T1000 (cell line): ENCODE measurements around the gene CACHD1.

ENCODE experiments used
- DNase-seq: peaks from one replicate; lab custom pipeline; 2025; ENCODE audit warnings: mixed read lengths; lab: John Stamatoyannopoulos, UW

The CACHD1 gene

DNA sequence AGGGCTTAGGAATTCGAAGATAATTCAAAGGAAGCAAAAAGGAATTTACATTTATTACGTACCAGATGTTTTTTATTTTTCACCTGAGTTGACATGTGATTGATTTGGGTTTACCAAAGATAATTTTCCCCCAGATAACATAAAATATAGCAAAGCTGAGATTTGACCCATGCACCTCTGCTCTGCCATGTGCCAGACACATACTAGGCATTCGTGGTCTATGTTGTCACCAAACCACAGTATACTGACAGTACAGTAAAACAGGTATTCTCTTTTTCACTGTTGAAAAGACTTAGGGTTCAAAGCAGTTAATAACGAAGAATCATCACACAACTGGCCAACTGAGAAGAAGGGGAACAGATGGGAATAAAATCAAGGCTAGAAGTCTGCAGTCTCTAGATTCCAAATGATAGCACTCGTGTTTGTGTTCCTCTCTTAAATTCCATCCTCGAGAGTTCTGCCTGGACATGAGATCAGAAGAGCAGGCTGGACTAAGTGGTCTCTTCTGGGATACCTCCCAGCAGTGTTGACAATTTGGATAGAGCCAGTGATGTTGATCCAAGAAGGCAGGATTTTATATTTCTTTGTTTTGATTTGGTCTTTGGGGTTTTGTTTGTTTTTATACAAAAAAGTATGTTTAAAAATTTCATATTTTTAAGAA, 189.7 kb downstream of the CACHD1 start:
- no peak for DNase-seq

DNA sequence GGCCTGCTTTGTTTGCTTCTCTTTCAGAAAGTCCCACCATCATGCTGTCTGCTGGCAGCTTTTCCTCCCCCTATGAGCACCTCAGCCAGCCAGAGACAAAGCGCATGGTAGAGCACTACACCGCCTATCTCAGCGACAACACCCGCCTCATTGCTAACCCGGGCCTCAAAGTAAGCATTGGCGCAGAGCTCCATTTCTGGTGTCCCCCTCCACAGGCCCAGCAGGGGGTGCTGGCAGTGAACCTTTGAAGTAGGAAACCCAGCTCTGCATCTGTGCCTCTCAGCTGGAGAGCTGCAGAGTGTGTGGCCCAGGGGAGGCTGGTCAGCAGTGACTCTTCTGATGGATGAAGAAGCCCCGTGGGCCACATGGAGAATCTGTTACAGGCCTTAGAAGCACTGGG, 193.7 kb downstream of the CACHD1 start:
- DNase-seq, result no peak

DNA sequence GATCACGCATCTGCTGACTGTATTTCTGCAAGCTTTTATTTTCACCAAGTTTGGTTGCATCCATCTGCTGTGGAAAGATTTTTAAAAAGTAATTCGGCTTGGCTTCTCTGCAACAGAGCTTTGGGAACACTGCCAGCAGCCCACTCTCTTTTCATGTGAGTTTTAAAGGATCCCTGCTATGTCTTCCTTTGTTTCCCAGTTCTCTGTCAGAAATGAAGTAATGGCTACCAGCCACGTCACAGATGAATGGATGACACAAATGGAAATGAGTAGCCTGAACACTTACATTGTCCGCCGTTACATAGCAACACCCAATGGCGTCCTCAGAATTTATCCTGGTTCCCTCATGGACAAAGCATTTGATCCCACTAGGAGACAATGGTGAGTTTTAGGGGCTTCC, 194.4 kb downstream of the CACHD1 start:
- DNase-seq, result no peak

DNA sequence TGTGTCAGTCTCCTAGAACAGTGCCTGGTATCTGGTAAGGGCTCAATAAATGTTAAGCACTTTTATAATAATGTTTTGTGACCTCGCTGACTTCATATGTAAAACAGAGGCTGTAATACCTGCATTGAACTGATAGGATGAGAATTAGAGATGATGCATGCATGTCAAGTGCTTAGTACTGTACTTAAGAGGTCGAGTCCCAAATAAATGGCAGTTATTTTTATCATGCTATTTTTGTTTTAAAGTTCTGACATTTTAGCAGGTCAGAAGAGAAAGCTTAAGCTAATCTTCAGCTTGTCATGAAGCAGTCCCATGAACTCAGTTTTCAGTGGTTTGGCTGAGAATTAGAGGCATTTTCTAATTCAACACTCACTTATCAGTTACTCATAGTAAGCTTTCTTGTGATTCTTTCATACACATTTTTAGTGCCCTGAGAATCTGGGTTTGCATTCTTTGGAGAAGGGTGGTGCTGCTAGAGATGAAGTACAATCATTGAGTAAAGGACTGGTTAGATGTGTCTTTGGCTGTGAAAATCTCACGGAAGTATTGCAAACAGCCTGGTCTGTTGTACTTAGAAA, 199.3 kb downstream of the CACHD1 start:
- DNase-seq, result no peak

DNA sequence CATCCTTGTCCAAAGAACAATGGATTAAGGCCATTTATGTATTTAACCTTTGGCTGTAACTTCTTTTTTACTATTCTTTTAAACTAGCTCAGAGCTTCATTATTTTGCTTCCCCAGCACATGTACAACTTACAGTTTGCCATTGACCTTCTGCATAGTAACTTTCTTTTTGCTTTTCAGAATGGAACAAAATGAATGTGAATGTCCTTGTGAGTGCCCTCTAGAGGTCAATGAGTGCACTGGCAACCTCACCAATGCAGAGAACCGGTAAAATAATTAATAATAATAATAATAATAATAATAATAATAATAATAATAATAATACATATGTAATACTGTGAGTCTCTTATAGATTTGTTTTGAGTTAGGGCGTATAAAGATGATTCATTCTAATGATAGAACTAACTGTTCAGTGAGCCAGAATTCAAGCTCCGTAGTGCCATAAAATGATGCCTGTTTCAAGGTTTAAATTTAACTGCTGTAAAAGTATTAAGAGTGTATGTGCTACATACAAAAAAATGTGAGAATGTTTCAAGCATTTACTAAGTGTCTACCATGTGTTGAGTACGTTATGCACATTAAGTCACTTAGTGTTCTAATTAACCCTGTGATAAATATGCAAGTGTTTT, 205.9 kb downstream of the CACHD1 start:
- no peak for DNase-seq

DNA sequence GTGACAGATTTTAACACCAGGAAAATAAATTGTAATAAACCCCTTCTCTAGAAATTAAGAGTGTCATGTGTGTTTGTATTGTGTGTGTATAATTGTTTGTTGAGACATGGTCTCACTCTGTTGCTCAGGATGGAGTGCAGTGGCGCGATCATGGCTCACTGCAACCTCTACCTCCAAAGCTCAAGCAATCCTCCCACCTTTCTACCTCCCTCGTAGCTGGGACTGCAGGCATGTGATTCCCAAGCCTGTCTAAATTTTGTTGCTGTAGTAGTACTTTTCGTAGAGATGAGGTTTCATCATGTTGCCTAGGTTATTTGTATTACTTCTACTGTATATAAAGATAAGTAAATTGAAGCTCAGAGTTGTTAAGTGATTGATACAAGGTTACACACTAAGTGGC, 206.5 kb downstream of the CACHD1 start:
- DNase-seq, result no peak

DNA sequence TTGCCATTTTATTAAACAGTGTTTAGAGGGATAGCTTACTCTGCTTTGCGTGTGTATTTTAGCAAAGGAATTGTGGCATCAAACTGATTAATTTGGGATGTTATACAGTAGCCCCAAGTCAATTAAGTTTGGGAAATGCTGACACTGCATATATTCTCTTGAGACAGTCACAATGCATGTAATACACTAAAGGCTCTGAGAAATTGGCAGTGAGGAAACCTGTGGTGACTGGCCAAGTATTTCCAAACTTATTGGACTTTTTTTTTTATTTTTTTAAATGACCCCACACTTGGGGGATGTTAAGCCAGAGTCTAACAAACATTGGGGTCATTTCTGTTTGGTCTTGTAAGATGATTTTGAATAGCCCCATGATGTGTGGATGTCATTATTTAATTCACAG, 207.6 kb downstream of the CACHD1 start:
- DNase-seq, result no peak

DNA sequence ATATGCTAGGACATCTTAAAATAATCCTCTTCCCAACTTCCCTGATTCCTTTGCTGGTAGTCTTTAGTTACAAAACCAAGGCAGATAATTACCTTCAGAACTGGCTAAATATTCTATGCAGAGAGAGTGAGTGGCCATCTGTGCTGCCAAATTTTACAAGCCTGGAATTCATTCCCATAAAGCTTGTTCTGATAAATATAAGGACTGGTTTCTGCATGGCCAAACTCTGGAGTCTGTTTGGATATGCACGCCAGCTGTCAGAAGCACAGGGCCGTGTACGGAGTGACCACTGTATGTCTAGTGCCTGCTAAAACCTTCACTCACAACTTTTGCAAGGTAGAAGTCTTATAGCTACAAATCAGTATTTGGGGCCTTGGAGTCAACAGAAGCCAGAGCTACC, 208.4 kb downstream of the CACHD1 start:
- DNase-seq, result no peak

DNA sequence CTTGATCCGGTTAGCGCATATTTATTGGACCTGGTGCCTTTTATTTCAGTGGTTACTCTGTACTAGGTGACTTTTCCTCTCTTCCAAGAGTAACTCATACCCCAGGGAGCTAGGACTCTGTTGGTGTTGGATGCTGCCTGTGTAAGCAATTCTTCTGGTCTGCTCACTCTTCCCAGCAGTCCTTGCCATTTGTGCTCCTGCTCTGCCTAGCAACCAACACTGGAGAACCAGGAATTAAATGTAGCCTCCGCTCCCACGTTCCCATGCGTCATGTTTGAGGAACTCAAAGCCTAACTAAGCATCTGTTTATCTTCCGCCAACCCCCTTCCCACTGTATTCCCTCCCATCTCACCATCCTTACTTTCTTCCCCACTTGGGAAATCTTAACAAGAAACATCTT, 209.2 kb downstream of the CACHD1 start:
- no peak for DNase-seq

DNA sequence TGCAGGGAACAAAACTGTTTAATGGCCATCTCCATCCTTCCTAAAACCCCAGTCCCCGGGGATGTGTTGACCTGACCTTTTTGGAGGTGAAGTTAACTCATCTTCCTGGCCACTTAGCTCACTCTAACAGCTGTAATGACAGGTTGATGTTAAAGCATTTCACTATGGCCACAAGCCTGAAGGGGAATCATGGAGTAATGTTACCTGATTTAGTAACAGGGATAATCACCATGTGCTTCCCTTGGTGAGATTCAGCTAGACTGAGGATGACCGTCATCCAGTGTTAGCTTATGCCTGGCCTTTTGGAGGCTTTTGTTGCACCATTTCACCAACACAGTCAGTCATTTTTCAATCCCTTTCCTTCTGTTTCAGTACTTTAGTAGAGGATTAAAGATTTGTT, 210.7 kb downstream of the CACHD1 start:
- no peak for DNase-seq

DNA sequence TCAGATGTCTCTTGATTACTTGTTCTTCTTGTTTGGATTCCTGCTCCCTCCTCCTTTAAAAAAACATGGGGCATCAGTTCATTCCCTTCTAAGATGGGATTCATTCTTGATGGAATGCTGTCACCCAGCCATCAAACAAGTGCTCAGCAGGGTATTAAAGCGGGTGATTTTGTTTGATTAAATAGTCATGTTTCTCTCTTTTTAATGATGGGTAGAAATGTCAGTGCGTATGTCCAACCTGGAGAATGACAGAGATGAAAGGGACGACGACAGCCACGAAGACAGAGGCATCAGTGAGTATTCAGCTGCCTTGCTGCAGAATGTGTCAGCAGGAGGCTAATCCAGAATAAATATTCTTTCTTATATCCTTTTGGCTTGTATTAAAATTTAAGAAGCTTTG, 211.1 kb downstream of the CACHD1 start:
- no peak for DNase-seq

DNA sequence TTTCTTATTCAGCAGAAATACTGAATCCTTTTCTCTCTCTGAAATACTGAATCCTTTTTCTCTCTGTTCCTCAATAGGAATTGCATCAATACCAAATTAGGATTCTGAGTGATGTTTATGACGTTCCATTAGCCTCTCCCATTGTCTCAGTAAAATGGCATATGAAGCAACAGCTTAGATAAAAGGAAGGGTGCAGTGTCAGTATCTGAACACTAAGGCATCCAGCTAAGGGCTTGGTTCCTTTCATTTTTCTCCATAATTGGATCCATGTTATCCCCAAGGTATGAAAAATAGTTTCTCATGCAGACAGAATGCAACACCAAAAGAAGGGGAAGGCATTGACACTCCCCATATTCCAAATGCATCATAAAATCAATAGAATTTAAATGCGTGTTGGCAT, 213.5 kb downstream of the CACHD1 start:
- DNase-seq, result no peak

DNA sequence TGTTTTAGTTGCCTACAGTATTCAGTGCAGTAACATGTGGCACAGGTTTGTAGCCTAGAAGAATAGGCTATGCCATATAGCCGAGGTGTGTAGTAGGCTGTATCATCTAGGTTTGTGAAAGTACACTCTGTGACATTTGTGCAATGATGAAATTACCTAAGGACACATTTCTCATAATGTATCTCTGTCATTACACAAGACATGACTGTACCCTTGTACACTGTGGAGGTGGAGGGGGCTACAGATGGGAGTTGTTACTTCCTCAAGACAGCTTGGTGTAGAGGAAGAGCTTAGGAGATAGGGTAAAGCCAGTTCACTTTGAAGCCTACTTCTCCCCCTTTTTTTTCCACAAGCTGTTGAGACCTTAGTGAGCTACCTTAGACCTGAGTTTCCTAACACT, 215.3 kb downstream of the CACHD1 start:
- no peak for DNase-seq

DNA sequence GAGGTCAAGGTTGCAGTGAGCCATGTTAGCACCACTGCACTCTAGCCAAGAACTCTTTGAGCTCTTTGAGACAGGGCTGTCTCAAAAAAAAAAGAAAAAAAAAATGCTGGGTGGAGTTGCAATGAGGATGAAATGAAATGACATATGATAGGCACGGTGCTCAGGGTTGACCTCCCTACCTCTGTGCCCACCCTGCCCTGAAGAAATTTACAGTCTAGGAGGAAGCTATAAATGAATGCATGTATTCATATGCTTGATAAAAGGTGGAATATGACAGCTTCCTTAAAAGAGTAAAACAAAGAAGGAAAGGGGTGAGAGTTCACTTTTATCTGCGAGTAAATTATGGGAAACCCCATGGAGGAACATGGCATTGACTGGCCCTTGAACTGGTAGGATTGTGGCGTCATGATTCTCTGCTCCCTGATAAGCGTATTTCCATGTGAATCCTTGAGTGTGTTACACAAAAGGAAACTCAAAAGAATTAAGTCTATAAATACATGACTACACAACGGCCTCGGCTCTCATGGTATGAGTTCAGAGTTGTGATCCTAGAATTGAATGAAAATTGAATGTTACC, 215.9 kb downstream of the CACHD1 start:
- DNase-seq, result no peak

DNA sequence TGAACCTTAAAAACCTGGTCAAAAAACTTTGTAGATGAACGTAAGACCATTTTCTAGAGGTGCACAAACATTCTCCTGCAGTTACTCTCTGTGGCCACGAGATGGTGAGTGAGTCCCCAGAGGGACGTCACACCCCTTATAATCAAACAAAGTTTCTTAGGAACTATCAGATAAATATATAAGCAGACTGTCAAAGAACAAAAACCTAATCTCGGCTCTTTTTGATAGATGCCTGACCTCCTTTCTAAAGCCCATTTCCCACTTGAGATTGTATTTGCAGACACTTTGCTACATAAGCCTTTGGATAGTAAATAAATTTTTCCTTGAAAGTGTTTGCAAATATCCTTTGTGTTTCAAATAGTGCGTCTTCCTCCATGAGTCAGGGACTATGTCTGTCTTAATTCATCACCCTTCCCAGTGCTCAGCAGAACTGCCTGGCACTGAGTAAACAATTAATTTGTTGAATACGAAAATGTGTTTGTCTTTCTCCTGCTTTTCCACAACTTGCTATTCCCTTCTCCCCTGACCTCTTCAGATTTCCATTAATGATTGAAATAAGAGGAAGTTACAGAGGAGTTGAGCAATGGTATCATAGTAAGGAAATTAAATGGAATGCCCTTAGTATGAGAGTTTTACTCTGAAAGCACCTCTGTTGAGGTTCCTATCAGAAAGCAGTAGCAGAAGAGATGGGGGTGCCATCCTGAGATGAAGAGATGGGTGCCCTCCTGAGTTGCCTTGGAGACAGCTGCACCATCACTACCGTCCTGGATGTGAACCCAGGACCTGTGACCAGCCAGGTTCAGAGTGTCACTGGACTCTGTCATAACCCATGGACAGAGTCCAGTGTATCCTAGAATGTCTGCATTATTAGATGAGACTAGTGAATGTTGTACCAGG, 217.1 kb downstream of the CACHD1 start:
- DNase-seq, result no peak

DNA sequence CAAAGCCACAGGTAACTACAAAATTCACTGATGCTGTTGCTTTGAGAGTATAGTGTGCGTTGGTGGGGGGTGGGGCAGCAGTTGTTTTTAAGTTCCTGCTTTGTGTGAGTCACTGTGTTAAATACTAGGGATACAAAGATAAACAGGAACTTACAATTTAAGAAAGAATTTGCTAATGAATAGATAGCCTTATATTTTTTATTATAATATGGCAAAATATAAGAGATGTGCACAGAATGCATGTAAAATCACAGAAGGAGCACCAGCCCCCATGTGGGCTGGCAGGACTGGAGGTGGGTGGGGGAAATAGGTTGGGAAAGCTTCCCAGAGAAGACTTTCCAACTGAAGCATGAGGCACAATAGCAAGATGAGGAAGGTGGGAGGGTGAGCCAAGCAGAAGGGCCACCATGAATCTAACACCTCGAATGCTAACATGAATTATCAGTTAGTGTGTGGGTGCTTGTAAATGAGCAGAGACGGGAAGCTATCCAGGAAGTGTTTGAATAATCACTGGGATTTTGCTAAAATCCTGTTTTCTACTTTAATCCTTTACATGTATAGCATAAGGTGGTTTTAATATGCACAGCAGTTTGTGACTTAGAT, 217.9 kb downstream of the CACHD1 start:
- no peak for DNase-seq

DNA sequence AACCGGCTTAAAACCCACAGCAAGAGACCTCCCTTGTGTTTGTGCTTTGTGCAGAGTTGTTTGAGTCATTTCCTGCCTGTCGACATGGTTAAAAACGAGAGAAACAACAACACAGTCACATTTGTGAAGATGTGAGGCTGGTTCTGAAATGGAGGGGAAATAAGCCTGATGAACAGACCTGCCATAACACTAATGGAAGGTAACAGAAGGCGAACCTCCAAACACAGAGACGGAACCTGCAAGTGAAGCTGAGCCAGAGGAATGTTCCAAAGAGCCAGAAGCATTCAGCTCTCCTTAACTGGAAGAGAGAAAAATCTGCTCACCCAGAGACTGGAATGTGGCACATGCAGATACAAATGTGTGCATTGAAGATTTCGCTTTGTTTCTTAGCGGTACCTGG, 221.7 kb downstream of the CACHD1 start:
- DNase-seq, result no peak

DNA sequence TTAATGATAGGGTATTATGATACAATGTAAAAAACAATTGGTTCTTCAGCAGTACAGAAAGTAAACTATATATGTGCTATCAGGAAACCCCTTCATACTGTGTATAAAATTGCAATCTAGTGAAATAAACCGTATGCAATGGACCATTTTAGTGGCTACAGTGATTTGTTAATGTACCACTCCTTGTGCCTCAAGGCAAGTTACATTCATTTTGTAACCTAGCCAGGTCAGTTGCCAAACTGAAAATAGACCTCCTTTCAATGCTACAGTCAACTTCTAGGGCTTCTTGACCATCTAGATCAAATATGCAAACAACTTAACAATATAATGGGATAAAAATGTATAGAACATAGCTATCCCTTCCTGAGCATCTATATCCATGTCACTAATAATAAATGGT, 223.0 kb downstream of the CACHD1 start:
- no peak for DNase-seq

DNA sequence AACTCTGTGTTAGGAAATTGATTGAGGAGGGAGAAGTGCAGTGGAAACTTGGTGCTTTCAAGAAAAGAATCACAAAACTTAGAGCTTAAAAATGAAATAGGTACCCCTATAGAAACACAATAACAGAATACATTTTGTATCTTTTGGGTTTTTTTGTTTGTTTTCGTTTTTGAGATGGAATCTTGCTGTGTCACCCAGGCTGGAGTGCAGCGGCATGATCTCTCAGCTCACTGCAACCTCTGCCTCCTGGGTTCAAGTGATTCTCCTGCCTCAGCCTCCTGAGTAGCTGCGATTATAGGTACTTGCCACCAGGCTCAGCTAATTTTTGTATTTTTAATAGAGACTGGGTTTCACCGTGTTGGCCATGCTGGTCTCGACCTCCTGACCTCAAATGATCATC, 223.5 kb downstream of the CACHD1 start:
- DNase-seq, result no peak

DNA sequence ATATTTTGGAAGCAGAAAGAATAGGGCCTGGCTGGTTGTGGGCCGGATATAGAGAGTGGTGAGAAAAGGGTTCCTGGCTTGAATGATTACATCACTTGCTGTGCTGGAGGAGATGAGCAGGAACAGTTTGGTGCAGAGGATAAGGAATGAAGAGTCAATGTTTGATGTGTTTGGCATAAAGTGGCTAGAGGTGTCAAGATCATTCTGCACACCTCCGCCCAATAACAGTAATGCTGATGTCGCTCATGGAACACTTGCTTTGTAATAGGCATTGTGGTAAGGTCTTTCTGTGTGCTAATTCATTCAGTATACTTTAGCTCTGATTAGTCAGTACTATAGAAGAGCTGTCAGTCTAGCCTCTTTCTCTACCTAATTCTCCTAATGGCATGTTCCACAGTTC, 226.9 kb downstream of the CACHD1 start:
- no peak for DNase-seq

DNA sequence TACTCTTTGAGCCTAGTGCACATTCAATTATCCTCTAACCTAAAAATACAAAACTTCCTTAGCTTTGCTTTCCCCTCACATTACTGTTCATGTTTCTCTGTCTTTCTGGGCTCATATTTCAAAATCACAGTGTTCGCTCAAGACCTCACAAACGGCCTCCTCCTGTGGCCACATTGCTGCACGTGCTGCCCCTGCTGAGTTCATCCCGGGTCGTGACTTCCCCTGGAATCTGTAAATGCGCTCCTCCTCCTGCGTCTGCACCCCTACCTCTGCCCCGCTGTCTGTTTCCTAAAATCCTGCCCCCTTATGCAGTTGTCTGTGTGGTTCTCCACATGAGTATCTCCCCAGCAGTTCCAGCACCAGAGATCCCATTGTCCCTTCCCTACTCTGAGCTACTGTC, 229.4 kb downstream of the CACHD1 start:
- DNase-seq, result no peak

DNA sequence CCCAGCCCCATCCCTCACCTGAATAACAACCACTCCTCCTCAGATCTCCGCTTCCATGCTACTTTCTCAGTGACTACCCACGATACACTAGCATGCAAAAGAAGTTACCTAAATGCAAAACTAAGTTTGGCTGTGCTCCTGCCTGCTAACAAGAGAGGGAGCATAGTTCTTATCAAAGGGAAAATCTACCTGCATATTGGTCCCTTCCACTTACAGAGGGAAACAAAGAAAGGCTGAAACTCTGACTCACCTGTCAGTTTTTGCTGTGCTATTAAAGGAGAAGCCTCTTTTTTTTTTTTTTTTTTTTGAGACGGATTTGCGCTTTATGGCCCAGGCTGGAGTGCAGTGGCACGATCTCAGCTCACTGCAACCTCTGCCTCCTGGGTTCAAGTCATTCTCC, 231.1 kb downstream of the CACHD1 start:
- no peak for DNase-seq
